ENCODE measurements around the gene METRN.
"Not testable (repeated sequence)": the region's sequence is repeated elsewhere in the genome, so short reads cannot be mapped to it uniquely, and the experiment has no call there.

METRN gene

DNA sequence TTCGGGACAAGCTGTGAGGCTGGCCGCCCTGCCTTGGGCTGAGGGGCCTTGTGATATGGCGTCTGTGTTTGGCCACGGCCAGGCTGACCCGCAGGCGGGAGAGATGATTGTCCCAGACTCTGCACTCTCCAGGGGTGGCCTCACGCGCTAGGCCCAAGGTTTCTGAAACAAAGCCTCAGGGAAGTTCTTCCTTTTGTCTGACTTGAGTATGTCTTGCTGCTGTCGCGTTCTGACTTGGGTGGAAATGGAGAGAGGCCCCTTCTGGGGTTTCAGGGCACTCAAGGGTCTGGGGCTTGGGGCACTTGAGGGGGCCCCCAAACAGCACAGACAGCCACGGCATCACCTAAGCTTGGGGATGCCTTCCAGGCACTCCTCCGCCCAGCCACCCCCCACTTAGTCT is 3.8 kb upstream of the METRN start:
- DNase-seq = no peak

DNA sequence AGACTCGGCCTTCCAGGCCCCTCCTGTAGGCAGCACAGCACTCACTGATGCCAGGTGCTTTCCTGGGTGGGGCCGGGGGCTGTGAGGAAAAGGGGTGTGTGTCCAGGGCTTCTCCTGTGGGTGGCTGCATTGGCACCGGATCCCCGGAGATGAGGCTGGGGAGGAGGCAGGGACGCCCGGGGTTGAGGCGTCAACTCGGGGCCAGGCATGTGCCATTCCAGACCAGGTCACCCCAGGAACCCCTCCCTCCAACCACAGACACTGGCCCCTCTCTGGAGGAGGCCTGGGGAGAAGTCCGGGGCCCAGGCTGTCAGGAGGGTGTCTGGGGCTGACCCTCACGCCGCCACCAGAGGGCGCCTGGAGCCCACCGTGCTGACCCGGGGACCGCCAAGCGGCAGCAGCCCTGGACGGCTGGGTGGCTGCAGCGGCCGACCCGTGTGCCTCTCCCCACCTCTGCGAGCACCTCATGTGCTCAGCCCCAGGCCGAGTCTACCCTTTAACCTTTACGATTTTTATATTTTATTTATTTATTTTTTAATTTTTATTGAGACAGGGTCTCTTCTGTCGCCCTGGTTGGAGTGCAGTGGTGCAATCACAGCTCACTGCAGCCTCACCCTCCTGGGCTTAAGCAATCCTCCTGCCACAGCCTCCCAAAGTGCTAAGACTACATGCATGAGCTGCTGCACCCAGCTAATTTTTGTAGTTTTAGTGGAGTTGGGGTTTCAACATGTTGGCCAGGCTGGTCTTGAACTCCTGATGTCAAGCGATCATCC is 3.2 kb upstream of the METRN start:
- DNase-seq = peak; percentile 87

- DNase-seq = not testable (repeated sequence)
Observed at GRCh38 chr16:712740-713250, 2.1 kb upstream of the METRN start.

GRCh38 chr16:714079-714478 is 839 bp upstream of the METRN start:
- no peak for DNase-seq

DNA sequence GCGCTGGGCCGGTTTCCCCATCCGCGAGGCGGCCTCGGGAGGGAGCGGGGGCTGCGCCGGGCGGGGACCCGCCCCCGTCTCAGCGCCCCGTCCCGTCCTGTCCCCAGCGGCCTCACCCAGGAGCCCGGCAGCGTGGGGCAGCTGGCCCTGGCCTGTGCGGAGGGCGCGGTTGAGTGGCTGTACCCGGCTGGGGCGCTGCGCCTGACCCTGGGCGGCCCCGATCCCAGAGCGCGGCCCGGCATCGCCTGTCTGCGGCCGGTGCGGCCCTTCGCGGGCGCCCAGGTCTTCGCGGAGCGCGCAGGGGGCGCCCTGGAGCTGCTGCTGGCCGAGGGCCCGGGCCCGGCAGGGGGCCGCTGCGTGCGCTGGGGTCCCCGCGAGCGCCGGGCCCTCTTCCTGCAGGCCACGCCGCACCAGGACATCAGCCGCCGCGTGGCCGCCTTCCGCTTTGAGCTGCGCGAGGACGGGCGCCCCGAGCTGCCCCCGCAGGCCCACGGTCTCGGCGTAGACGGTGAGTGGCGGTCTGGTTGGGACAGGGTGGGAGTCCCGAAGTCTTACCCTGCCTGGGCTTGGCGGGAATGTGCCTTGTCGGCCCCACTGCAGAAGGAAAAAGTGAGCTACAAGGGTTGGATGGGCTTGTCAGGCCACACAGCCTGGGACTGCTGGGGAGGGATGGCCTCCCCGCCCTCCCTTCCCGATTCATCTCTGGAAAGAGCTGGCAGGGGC is 720 bp downstream of the METRN start:
- no peak for DNase-seq

GRCh38 chr16:716200-716568 is 1.3 kb downstream of the METRN start:
- no peak for DNase-seq

DNA sequence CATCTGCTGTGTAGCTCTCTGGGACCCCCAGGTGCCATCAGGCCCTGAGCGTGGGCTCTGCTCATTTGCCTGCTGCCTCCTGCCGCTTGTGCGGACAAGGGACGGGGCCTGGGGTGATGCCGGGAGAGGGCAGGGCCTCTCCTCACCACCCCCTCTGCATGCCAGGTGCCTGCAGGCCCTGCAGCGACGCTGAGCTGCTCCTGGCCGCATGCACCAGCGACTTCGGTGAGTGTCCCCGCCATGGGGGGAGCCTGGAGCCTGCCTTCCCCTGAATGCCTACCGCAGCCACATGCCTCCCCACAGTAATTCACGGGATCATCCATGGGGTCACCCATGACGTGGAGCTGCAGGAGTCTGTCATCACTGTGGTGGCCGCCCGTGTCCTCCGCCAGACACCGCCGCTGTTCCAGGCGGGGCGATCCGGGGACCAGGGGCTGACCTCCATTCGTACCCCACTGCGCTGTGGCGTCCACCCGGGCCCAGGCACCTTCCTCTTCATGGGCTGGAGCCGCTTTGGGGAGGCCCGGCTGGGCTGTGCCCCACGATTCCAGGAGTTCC is 1.9 kb downstream of the METRN start:
- DNase-seq = no peak

- DNase-seq = no peak
Observed at GRCh38 chr16:717450-718245, 2.7 kb downstream of the METRN start.

DNA sequence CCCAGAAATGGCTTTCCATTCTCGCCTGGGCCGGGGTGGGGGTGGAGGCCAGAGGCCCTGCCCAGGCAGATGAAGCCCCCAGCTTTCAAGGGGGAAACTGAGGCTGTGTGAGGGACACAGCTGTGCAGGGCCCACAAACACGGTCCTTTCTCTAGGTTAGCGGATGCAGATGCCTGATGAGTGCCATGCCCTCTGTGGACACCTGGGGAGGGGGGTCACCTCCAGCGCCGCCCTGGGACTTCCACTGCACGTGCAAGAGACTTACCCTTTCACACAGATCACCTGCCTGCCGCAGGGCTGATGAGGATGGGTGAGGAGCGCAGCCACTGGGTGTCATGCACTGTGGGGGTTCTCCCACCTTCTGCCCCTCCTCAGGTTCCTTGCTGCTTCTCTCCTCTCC is 3.5 kb downstream of the METRN start:
- DNase-seq = no peak

DNA sequence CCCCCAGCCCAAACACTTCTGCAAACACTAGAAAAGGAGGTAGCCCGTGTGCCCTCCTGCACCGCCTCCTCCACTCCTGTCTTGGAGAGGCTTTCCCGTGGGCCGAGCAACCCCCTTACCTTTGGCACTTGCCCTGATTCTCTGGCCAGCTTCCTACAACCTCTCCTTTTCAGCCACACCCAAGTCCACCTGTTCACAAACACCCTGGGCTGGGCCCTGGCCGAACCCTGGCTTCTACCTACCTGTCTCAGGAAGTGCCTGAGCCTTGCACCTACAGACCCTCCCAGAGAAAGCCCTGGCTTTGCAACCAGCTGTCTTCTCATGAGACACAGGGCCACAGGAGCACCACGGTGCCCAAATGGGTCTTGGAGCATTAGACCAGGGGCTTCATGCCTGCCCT is 4.0 kb downstream of the METRN start:
- DNase-seq = no peak

- DNase-seq = no peak
Observed at GRCh38 chr16:719815-720446, 5.0 kb downstream of the METRN start.

GRCh38 chr16:720447-720989 is 5.6 kb downstream of the METRN start:
- peak; percentile 78 for DNase-seq

- DNase-seq = peak; percentile 85
Observed at GRCh38 chr16:720990-721764, 6.3 kb downstream of the METRN start, which contains the start of gene ANTKMT. ANTKMT (plus strand) TSS chr16:721146; CDS start chr16:721275, 129 bp downstream.

DNA sequence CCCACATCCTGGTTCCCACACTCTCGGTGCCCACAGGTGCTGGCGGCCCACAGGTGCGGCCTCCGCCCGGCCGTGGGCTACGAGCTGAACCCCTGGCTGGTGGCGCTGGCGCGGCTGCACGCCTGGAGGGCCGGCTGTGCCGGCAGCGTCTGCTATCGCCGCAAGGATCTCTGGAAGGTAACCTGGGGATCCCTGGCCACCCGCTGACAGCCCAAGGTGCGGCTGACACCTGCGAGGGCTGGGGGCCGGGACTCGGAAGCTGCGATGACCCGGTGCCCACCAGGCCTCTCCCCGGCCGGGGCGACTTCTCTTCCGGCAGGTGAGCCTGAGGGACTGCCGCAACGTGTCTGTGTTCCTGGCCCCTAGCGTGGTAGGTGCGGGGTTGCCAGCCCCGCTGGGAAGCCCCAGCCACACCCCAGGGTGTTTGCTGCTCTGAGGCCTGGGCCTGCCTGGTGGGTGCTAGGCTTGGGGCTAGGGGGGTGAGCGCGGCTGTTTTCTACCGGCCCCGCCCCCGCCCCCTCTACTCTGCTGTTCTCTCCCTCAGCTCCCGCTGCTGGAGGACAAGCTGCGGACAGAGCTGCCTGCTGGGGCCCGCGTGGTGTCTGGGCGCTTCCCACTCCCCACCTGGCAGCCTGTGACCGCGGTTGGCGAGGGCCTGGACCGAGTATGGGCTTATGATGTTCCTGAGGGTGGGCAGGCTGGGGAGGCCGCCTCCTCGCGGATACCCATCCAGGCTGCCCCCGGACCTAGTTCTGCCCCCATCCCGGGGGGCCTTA is 7.0 kb downstream of the METRN start:
- DNase-seq = no peak

DNA sequence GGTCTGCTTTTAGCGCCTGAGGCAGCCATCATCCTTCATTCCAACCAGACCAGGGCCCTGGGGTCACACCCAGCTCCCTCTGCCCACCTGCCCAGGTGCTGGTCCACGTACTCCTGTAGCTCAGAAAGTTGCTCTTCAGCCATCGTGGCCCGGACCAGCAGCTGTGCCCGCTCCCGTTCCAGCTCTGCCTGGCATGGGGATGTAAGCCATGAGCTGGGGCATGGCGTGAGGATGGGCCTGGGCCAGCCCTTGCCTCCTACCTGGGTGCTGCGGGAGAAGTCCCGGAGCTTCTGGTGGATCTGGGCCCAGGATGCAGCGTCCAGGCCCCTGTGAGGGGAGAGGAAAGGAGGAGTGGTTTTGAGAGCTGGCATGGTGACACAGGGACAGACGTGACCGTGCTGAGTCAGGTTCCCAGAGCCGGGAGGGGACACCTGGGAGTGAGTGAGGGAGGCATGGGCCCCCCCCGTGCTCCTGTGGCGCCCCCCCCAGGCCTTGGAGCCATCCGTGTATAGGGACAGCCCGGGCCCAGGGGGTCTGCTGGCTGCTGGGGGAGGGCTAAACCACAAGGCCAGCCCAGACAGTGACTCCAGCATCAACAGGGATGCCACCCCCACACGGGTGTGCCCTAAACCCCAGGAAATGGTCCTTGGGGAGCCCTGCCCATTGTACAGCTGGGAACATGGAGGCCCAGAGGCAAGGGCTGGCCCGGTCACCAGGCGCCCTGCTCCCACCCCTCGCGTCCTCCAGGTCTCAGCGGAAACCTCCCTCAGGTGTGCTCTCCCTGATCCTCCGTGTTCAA is 8.1 kb downstream of the METRN start:
- DNase-seq = no peak

GRCh38 chr16:723695-724094 is 8.8 kb downstream of the METRN start:
- DNase-seq = no peak

GRCh38 chr16:724188-725040 is 9.5 kb downstream of the METRN start:
- DNase-seq = no peak

- DNase-seq = no peak
Observed at GRCh38 chr16:725041-725376, 10.1 kb downstream of the METRN start.
